ENCODE results near the gene CYTH4.

Gene CYTH4

GRCh38 chr22:37308385-37309200 is 26.3 kb downstream of the CYTH4 start:
- DNase-seq (ENCODE audit: low spot score) (no peak), FAIRE-seq (peak; percentile 100)

GRCh38 chr22:37309211-37310074 is 27.1 kb downstream of the CYTH4 start:
- FAIRE-seq = peak; percentile 27

GRCh38 chr22:37310075-37310606 is 27.8 kb downstream of the CYTH4 start:
- FAIRE-seq (peak; percentile 44), DNase-seq (ENCODE audit: low spot score) (no peak)

More at GRCh38 chr22:37309211-37310074, 27.1 kb downstream of the CYTH4 start:
- DNase-seq (ENCODE audit: low spot score) = no peak

- no peak for FAIRE-seq
- no peak for DNase-seq (ENCODE audit: low spot score)
These were observed 28.7 kb downstream of the CYTH4 start for GRCh38 chr22:37310815-37311595.

- no peak for DNase-seq (ENCODE audit: low spot score)
- no peak for FAIRE-seq
These were observed 29.5 kb downstream of the CYTH4 start for GRCh38 chr22:37311761-37312312.

GRCh38 chr22:37312549-37313183 is 30.4 kb downstream of the CYTH4 start:
- FAIRE-seq (no peak), DNase-seq (ENCODE audit: low spot score) (no peak)

GRCh38 chr22:37313376-37314314 is 31.3 kb downstream of the CYTH4 start:
- no peak for DNase-seq (ENCODE audit: low spot score)
- FAIRE-seq = no peak

GRCh38 chr22:37314315-37315074 is 32.2 kb downstream of the CYTH4 start:
- FAIRE-seq (no peak), DNase-seq (ENCODE audit: low spot score) (no peak)

GRCh38 chr22:37316405-37316804 is 34.1 kb downstream of the CYTH4 start:
- DNase-seq (ENCODE audit: low spot score) = no peak
- peak; percentile 76 for FAIRE-seq

GRCh38 chr22:37316875-37317371 is 34.6 kb downstream of the CYTH4 start:
- peak; percentile 98 for FAIRE-seq

GRCh38 chr22:37317698-37318210 is 35.4 kb downstream of the CYTH4 start:
- FAIRE-seq (peak; percentile 13), DNase-seq (ENCODE audit: low spot score) (no peak)

More at GRCh38 chr22:37316875-37317371, 34.6 kb downstream of the CYTH4 start:
- DNase-seq (ENCODE audit: low spot score) = peak; percentile 94

GRCh38 chr22:37318364-37319109 is 36.2 kb downstream of the CYTH4 start:
- DNase-seq (ENCODE audit: low spot score) = no peak
- no peak for FAIRE-seq

- FAIRE-seq (peak; percentile 13), DNase-seq (ENCODE audit: low spot score) (no peak)
These were observed 37.2 kb downstream of the CYTH4 start for GRCh38 chr22:37319469-37319868.

- FAIRE-seq (no peak), DNase-seq (ENCODE audit: low spot score) (no peak)
These were observed 38.7 kb downstream of the CYTH4 start for GRCh38 chr22:37320726-37321677.

- no peak for FAIRE-seq
- no peak for DNase-seq (ENCODE audit: low spot score)
These were observed 42.2 kb downstream of the CYTH4 start for GRCh38 chr22:37324340-37325038.

GRCh38 chr22:37325039-37325395 is 42.7 kb downstream of the CYTH4 start:
- FAIRE-seq (no peak), DNase-seq (ENCODE audit: low spot score) (no peak)
